PC-9 (cell line): ENCODE measurements around the gene RARB.

Experiments
- EZH2 ChIP-seq: fragments of 200-600 bp; sonication (generic); IDR thresholded peaks from 2 replicates; pipeline ENCODE4 v1.8.0; 2017; ENCODE audit warnings: antibody characterized with exemption, low read depth
- TF ChIP-seq, protein P1 (sequence below): fragments of 200-600 bp; sonication (generic); conservative IDR thresholded peaks from 2 replicates; pipeline ENCODE4 v1.6.1; 2017; ENCODE audit warnings: mixed run types, antibody characterized with exemption, mild to moderate bottlenecking, moderate library complexity

- no peak for TF ChIP-seq EZH2
- TF ChIP-seq, protein P1, sequence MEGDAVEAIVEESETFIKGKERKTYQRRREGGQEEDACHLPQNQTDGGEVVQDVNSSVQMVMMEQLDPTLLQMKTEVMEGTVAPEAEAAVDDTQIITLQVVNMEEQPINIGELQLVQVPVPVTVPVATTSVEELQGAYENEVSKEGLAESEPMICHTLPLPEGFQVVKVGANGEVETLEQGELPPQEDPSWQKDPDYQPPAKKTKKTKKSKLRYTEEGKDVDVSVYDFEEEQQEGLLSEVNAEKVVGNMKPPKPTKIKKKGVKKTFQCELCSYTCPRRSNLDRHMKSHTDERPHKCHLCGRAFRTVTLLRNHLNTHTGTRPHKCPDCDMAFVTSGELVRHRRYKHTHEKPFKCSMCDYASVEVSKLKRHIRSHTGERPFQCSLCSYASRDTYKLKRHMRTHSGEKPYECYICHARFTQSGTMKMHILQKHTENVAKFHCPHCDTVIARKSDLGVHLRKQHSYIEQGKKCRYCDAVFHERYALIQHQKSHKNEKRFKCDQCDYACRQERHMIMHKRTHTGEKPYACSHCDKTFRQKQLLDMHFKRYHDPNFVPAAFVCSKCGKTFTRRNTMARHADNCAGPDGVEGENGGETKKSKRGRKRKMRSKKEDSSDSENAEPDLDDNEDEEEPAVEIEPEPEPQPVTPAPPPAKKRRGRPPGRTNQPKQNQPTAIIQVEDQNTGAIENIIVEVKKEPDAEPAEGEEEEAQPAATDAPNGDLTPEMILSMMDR, result no peak
Measured at GRCh38 chr3:25508433-25508832, 80.4 kb downstream of the RARB start.
